ENCODE data around the gene LAMB3.

The LAMB3 gene

DNA sequence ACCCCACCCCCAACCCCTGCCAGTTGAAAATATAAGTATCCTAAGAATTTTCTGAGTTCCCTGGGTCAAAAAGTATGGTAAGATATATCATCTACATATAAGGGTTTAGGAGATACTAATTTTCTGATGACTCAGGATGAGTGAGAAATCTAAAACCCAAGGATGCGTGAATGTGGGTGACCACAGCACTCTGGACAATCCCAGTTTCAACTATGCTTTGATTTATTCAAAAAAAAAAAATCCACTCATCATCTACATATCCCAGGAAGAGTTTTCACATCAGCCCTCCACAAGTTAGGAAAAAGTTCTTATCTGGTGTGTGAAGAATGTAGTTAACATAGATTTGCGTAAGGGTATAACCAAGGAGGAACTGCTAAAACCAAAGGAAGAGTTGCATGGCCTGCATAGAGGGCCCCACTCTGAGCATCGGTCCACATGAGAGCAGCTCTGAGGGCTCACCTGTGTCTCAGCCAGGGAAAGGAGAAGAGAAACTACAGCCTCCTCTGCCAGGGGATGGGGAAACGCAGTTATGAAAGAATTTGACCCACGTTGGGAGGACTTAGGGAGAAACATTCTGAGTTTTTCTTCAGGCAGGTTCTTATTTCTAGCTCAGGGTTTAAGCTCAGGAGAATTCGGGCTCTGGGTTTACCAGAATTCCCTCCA is 18.8 kb downstream of the LAMB3 start:
- DNase-seq (ENCODE audit: low spot score): no peak

DNA sequence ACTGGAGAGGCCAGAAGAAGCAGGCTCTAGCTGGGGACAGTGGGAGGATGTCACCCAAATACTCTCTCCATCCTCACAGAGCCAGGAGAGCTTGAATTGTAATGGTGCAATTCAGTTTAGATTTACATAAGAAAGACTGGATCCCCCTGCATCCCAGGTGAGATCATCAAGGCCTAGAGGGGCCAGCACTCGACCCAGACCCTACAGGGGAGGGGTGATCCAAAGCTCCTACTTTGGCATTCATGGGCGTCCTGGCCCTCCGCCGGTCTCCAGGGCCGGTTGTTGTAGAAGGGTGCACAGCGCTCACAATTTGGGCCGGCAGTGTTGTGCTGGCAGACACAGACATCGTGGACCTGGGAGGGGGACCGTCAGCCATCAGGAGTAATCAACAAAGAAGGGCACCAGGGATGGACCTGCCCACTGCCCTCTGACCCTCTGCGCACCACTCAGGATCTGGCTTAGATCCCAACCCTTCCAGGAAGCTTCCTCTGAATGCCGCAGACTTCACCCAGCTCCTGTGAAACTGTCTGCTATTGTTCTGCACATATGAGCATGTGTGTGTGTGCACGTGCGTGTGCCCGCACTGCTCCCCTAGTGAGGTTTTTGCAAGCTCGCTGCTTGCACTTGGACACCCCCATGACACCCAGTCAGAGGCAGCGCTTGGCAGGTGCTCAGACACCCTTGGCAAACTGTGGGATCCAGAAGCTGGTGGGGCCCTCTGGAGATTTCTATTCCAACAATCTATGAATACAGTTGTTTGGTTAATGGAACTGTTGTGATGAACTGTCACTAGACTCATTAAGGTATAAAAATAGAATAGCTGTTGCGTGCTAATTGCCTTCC is 21.6 kb downstream of the LAMB3 start:
- DNase-seq (ENCODE audit: low spot score): no peak

DNA sequence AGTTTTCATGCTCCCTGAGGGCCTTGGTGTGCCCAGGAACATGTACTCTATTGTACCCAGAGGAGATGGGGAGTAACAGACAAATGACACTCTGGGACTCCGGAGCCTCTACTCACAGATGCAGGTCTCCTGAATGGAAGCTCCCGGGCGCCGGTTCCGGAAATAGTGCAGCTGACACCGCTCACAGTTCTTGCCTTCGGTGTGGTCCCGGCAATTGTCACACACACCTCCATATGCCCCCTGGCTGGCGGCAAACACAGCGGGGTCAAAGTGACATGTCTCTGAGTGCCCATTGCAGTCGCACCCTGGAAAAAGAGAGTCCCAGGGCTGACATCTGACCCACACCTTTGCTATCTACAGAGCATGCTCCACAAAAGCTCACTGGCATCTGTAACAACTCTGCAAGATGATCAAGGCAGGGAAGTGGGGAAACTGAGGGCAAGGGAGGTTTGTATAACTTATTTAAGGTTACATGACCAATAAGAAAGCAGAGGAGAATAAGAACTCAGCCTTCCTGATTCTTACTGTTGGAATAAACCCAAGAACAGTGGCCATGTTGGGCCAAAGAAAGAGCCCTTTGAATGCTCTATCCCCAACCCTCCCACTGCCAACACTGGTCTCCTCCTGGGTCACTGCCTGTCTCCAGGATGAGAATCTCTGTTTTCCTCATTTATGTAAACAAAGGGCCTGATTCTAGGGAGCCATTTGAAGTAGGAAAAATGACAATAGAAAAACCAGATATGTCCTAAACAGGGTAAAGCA is 22.4 kb downstream of the LAMB3 start:
- DNase-seq (ENCODE audit: low spot score): no peak

DNA sequence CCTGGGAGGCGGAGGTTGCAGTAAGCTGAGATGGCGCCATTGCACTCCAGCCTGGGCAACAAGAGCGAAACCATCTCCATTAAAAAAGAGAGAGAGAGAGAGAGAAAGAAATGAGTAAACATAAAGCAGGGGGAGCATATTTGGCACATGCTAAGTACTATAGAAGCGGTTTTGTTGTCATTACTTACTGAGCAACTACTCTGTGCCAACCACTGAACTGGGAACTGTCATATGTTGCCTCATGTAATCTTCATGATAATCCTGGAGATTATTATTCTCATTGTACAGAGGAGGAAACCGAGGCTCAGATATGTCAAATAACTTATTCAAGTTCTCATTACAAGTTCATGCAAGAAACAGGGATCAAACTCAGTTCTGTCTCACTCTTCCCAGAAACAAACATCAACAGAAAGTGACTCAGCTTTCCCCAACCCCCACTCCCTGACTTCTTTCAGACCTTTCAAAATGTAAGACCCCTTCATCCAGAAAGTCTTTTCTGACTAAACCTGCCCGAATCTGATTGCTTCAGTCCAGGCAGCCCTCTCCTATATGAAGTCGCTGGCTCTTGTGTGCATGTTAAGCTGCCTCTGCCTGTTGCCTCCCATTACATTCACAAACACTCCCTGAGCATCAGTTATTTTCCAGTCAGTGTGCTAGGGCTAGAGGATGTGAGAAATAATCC is 23.5 kb downstream of the LAMB3 start:
- no peak for DNase-seq (ENCODE audit: low spot score)

DNA sequence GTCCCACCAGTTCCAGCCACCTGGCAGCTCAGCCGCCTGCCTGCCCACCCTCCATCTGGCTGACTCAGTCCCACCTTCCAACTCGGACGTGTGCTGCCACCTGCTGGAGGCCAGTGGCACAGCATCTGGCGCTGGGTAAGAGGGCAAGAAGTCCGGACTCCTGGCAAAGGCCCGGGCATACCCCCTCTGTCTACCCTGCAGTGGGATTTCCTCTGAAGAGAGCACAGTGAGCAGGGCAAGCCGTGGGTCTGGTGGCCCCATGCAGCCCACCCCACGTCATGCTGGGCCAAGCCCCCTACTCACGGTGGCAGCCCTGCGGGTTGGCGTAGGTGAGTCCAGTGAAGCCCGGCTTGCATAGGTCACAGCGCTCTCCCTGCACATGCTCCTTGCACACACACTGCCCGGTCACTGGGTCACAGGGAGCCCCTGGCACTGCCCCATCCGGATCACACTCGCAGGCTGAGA is 24.5 kb downstream of the LAMB3 start:
- peak; percentile 77 for DNase-seq (ENCODE audit: low spot score)

DNA sequence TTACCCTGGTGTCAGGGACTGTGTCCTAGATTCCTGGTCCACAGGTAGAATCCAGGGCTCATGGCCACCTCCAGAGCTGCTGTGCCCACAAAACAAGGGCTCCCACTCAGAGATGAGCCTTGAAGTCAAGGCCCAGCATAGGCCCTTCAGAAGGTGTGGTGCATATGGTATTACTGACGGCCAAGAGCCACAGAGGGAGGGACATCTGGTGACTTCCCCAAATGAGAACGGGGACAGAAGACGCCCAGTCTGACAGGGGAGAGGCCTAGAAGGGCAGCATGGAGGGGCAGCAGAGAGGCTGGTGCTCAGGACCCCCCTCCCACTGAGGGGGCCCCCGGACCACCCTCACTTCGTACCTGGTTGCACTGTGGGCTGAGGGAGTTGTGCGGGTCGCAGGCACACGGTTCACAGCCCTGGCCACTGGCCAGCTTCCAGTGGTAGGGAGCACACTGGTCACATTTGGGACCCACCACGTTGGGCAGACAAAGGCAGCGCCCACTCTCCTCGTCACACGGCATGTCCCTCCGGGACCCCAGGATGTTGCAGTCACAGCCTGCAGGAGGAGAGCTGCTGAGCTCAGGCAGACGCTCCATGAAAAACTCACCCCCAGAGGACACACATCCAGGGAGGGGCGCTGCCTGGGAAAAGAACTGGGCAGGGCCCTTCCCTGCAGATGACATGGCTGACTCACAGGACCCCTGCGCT is 25.0 kb downstream of the LAMB3 start:
- DNase-seq (ENCODE audit: low spot score): no peak

DNA sequence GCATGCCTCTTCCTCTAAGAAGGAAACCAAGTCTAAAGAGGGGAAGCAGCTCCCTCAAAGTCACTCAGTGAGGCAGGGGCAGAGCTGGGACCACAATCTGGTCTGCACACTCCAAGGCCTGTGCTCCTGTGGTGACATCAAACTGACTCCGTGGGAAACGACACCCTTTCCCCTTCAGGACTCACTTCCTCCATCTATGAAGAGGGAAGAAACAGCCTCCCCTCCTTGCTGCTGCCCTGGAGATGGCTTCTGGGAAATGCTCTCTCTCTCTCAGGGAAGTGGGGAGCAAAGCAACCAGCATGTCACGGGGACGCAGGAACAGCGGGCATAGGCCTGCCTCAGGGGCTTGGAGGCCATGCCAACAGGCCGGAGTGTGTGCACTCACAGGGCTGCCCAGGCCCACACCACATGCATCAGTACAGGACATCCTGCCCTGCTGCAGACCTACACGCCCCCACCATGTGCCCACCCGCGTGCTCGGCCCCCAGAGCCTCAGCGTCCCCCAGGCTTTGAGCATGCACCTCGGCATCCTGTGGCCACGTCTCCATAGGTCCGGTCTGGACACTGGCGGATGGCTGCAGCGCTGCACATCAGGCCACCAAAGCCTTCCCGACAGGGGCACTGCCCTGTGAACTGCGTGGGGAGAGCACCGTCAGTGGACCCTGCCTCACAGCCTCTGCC is 25.7 kb downstream of the LAMB3 start:
- no peak for DNase-seq (ENCODE audit: low spot score)

DNA sequence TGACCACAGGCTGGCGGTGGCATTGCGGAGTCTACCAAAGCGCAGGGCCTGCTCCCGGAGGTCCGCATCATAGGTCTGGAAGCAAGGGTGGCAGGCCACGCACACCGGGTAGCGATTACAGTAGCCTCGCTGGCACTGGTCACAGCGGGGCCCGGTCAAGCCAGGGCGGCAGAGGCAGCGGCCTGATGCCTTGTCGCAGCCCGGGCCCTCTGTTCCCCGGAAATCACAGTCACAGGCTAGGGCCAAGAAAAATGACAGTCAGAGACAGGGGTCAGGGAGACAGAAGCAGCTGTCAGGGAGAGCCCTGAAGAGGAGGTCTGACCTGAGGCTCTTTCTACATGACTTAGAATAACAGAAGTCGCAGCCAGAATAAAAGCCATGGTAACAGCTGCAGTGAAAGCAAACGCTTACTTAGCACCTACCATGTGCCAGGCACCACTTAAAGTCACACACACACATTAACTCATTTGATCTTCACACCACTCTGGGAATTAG is 26.4 kb downstream of the LAMB3 start:
- DNase-seq (ENCODE audit: low spot score): no peak

DNA sequence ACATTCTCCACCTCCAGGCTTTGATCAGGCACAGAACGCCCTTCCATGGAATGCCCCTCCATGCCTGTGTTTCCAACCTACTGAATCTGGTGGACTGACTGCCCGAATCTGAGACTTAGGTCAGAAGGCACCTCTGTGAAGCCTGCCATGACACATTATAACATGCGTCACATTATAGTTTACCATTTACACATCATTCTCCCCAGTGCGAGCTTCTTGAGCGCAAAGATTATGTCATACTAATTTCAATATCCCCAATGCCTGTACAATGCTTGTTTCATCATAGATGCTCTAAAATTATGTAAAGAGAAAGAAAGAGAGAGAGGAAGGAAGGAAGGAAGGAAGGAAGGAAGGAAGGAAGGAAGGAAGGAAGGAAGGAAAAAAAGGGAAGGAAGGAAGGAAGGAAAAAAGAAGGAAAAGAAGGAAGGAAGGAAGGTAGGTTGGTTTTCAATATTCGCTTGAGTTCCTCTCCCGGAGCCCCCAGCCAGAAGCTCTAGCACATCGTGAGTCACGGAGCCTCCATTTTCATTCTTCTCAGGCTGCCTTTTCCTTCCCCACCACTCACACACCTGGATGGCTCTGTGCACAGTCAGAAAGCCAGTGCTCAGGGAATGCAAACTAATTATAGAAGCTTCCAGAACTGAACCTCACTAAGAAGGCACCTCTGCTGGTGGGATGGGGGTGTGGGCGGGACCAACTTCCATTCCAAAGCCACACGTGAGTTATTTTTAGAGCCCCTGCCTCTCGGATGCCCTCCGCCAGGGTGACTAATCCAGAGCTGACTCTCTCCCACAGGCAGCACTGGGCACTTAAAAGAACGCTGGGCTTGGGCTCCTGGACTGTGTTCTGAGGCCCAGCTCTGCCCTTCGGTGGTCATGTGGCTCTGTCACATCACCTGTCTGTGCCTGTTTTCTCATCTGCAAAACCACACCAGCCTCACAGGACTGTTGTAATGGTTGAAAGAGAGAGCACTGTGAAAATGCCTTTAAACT is 27.4 kb downstream of the LAMB3 start:
- no peak for DNase-seq (ENCODE audit: low spot score)

- DNase-seq (ENCODE audit: low spot score): no peak
These were observed 29.1 kb downstream of the LAMB3 start for GRCh38 chr1:209622841-209623829.

DNA sequence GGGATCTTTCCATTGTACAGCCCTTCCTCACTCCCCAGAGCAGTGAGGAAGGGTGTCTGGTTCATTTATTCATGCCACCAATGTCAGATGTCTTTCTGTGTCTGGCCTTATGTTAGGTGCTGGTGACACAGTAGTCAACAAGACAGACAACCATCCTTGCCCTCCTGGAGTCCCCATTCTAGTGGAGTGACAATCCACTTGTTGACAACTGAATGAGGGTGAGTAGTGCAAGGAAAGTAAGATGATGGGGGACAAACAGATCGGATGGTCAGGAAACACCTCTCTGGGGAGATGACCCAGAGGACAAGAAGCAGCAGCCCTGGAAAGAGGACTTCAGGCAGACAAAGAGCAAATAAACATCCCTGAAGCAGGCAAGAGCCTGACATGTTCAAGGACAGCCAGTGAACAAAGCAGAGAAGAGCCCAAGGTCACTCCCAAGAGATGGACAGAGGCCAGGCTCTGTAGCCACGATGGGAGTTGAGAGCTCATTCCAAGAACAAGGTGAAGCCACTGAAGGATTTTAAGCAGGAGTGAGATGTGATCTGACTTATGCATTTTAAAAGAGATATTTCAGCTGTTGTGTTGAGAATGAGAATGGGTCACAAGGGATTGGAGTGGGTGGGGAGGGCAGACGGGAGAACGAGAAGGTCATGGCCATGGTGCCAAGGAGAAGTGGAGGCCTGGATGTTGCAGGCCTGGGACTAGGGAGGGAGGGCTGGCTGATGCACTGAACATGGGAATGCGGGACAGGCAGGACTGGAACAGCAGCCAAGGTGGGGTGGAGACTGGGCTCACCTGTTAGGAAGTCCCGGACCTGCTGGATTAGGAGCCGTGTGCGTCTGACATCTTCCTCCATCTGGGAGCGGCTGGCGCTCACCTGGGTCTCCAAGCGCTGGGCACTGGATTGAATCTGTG is 30.2 kb downstream of the LAMB3 start:
- DNase-seq (ENCODE audit: low spot score): no peak

DNA sequence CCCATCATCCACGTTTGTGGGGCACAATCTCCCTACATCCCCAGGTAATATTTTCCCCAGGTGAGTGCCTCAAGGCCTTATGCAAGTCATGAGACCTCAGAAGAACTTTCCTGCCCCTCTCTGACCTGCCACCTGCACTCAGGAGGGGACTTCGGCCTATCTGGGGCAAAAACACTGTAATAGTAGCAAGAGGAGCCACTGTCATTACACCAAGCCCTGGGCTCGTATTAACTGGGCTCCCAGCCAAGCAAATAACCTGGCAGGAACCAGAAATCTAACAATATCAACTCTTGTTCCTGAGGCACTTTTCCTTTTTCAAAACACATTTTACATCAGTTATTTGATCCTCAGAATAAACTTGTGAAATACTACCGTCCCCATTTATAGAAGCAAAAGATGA is 30.9 kb downstream of the LAMB3 start:
- no peak for DNase-seq (ENCODE audit: low spot score)

GRCh38 chr1:209620487-209620884 is 31.7 kb downstream of the LAMB3 start:
- DNase-seq (ENCODE audit: low spot score): no peak

GRCh38 chr1:209619696-209620486 is 32.3 kb downstream of the LAMB3 start:
- no peak for DNase-seq (ENCODE audit: low spot score)

- no peak for DNase-seq (ENCODE audit: low spot score)
These were observed 33.3 kb downstream of the LAMB3 start for GRCh38 chr1:209618756-209619420.

DNA sequence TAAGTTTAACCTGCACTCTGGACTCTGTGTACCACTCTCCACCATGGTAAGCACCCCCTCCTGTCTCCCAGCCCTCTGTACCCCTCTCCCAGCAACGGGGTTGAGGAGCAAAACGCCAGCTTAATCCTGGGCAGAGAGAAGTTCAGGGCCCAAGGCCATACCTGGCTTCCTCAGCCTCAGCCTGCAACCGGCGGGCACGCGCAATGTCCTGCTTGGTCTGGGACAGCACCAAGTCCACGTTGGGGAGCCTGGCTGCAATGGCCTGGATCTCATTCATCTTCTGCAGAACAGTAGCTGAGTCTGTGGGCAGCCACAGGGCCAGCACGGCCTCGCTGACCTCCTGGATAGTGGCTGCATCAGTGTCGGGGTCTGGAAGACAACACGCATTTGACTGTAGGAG is 33.9 kb downstream of the LAMB3 start:
- no peak for DNase-seq (ENCODE audit: low spot score)
